WTC11 (cell line): ENCODE measurements around the gene FAM161B. TPM values are rescaled to one million over a fixed set of nuclear protein-coding genes. Genes with fewer than 3 reads are reported as not detected.

ENCODE experiments used
- ATAC-seq: fragments of 200-7000 bp; cut with Tn5 transposase; 2 replicates; pipeline ENCODE4 v1.10.0; 2021; ENCODE audit warnings: mild to moderate bottlenecking, moderate library complexity
- CTCF ChIA-PET: fragments of 300-600 bp; sonication (Branson Sonifier 250); formaldehyde crosslinking; loops from one replicate; lab custom pipeline; 2021; ENCODE audit warnings: antibody characterized with exemption; lab: Charles Lee
- POLR2A ChIA-PET: fragments of 350-600 bp; sonication (Branson Sonifier 250); formaldehyde crosslinking; loops from one replicate; lab custom pipeline; 2021; ENCODE audit warnings: antibody characterized with exemption; lab: Charles Lee
- DNase-seq: peaks from one replicate; pipeline ENCODE4 v3.0.0; 2021; ENCODE audit warnings: low spot score
- H3K27ac Mint-ChIP-seq: 2 replicates; pipeline ENCODE4 v1.8.0; 2021; ENCODE audit warnings: mixed read lengths
- H3K27me3 Mint-ChIP-seq: 2 replicates; pipeline ENCODE4 v1.8.0; 2021; ENCODE audit warnings: low read depth, mild to moderate bottlenecking, moderate library complexity, mixed read lengths
- H3K36me3 Mint-ChIP-seq: 2 replicates; pipeline ENCODE4 v1.8.0; 2021; ENCODE audit warnings: mixed read lengths
- H3K4me1 Mint-ChIP-seq: 2 replicates; pipeline ENCODE4 v1.8.0; 2022; ENCODE audit warnings: mixed read lengths
- H3K4me3 Mint-ChIP-seq: 2 replicates; pipeline ENCODE4 v1.8.0; 2021; ENCODE audit warnings: mild to moderate bottlenecking, moderate library complexity, mixed read lengths
- H3K9me3 Mint-ChIP-seq: 2 replicates; pipeline ENCODE4 v1.8.0; 2021; ENCODE audit warnings: mixed read lengths
- ATF2 ChIP-seq: sonication (generic); formaldehyde crosslinking; IDR thresholded peaks from 2 replicates; pipeline ENCODE4 v1.8.1; 2022; ENCODE audit warnings: low read depth, missing genetic modification reagents, borderline replicate concordance
- ATF3 ChIP-seq: sonication (generic); formaldehyde crosslinking; conservative IDR thresholded peaks from 2 replicates; pipeline ENCODE4 v1.8.1; 2022; ENCODE audit warnings: mild to moderate bottlenecking, missing genetic modification reagents
- CREB1 ChIP-seq: sonication (generic); formaldehyde crosslinking; IDR thresholded peaks from 2 replicates; pipeline ENCODE4 v1.8.0; 2023; ENCODE audit warnings: mild to moderate bottlenecking, missing genetic modification reagents
- E2F1 ChIP-seq: sonication (generic); formaldehyde crosslinking; IDR thresholded peaks from 2 replicates; pipeline ENCODE4 v1.8.0; 2022; ENCODE audit warnings: mild to moderate bottlenecking, missing genetic modification reagents
- E2F5 ChIP-seq: sonication (generic); formaldehyde crosslinking; IDR thresholded peaks from 2 replicates; pipeline ENCODE4 v1.8.1; 2022; ENCODE audit warnings: mild to moderate bottlenecking, moderate library complexity, missing genetic modification reagents
- ELF4 ChIP-seq: sonication (generic); formaldehyde crosslinking; IDR thresholded peaks from 2 replicates; pipeline ENCODE4 v1.8.1; 2022; ENCODE audit warnings: low read depth, mild to moderate bottlenecking, moderate library complexity, missing genetic modification reagents
- FOXJ3 ChIP-seq: sonication (generic); formaldehyde crosslinking; IDR thresholded peaks from 2 replicates; pipeline ENCODE4 v1.9.0; 2021; ENCODE audit warnings: missing genetic modification reagents, mild to moderate bottlenecking, borderline replicate concordance
- GRHL2 ChIP-seq: fragments of 250-450 bp; sonication (Bioruptor Pico); IDR thresholded peaks from 2 replicates; pipeline ENCODE4 v1.8.0; 2022; ENCODE audit warnings: mild to moderate bottlenecking, moderate library complexity; ENCODE audit not compliant: insufficient replicate concordance, severe bottlenecking
- JUN ChIP-seq: sonication (generic); formaldehyde crosslinking; IDR thresholded peaks from 2 replicates; pipeline ENCODE4 v1.8.0; 2023; ENCODE audit warnings: mild to moderate bottlenecking, missing genetic modification reagents
- MAX ChIP-seq: sonication (generic); formaldehyde crosslinking; IDR thresholded peaks from 2 replicates; pipeline ENCODE4 v1.8.0; 2022; ENCODE audit warnings: mild to moderate bottlenecking, missing genetic modification reagents
- MYBL2 ChIP-seq: sonication (generic); formaldehyde crosslinking; IDR thresholded peaks from 2 replicates; pipeline ENCODE4 v1.8.1; 2023; ENCODE audit warnings: mild to moderate bottlenecking, moderate library complexity, missing genetic modification reagents
- NR3C1 ChIP-seq: sonication (generic); formaldehyde crosslinking; conservative IDR thresholded peaks from 2 replicates; pipeline ENCODE4 v1.8.1; 2023; ENCODE audit warnings: low read depth, mild to moderate bottlenecking, missing genetic modification reagents
- SMAD3 ChIP-seq: sonication (generic); formaldehyde crosslinking; IDR thresholded peaks from 2 replicates; pipeline ENCODE4 v1.8.0; 2022; ENCODE audit warnings: missing genetic modification reagents, mild to moderate bottlenecking, borderline replicate concordance
- TCF7 ChIP-seq: sonication (generic); formaldehyde crosslinking; IDR thresholded peaks from 2 replicates; pipeline ENCODE4 v1.8.0; 2022; ENCODE audit warnings: mild to moderate bottlenecking, low read depth, missing genetic modification reagents, moderate library complexity
- TEAD1 ChIP-seq: sonication (generic); formaldehyde crosslinking; IDR thresholded peaks from 2 replicates; pipeline ENCODE4 v1.8.0; 2022; ENCODE audit warnings: mild to moderate bottlenecking, missing genetic modification reagents
- USF2 ChIP-seq: sonication (generic); formaldehyde crosslinking; IDR thresholded peaks from 2 replicates; pipeline ENCODE4 v1.8.1; 2023; ENCODE audit warnings: mild to moderate bottlenecking, missing genetic modification reagents, moderate library complexity
- ZBTB43 ChIP-seq: sonication (generic); formaldehyde crosslinking; IDR thresholded peaks from 2 replicates; pipeline ENCODE4 v1.8.1; 2023; ENCODE audit warnings: mild to moderate bottlenecking, missing genetic modification reagents
- ZNF219 ChIP-seq: sonication (generic); formaldehyde crosslinking; IDR thresholded peaks from 2 replicates; pipeline ENCODE4 v1.8.0; 2023; ENCODE audit warnings: missing genetic modification reagents, mild to moderate bottlenecking, borderline replicate concordance
- ZNF281 ChIP-seq: sonication (generic); formaldehyde crosslinking; IDR thresholded peaks from 2 replicates; pipeline ENCODE4 v1.8.0; 2023; ENCODE audit warnings: mild to moderate bottlenecking, missing genetic modification reagents
- ZNF423 ChIP-seq: fragments of 250-450 bp; sonication (Bioruptor Pico); IDR thresholded peaks from 2 replicates; pipeline ENCODE4 v2.1.2; 2022; ENCODE audit warnings: mild to moderate bottlenecking, moderate library complexity
- total RNA-seq: library from RNA; stranded (reverse); gene quantifications from 3 replicates; pipeline ENCODE4 v1.2.3, GENCODE V29; 2021
- TF ChIP-seq, protein P1 (sequence below): sonication (generic); formaldehyde crosslinking; IDR thresholded peaks from 2 replicates; pipeline ENCODE4 v1.8.1; 2022; ENCODE audit warnings: low read depth, mild to moderate bottlenecking, moderate library complexity, missing genetic modification reagents, borderline replicate concordance
- TF ChIP-seq, protein P2 (sequence below): fragments of 250-450 bp; sonication (Bioruptor Pico); IDR thresholded peaks from 2 replicates; pipeline ENCODE4 v2.1.2; 2022; ENCODE audit warnings: mild to moderate bottlenecking, moderate library complexity

The FAM161B gene
- total RNA-seq, 1 experiment from 2014 or later, result 0.26 TPM

- no peak for TF ChIP-seq ELF4 (CRISPR knock-in tag)
Measured at GRCh38 chr14:73968885-73969284, 19.0 kb upstream of the FAM161B start (continued).

- TF ChIP-seq FOXJ3 (CRISPR knock-in tag), result no peak
- no peak for TF ChIP-seq ZNF219 (CRISPR knock-in tag)
- no peak for TF ChIP-seq ATF3 (CRISPR knock-in tag)
- no peak for TF ChIP-seq USF2 (CRISPR knock-in tag)
- TF ChIP-seq ZBTB43 (CRISPR knock-in tag), result no peak
- TF ChIP-seq MAX (CRISPR knock-in tag), result no peak
- TF ChIP-seq JUN (CRISPR knock-in tag), result no peak
- no peak for TF ChIP-seq MYBL2 (CRISPR knock-in tag)
- no peak for TF ChIP-seq SMAD3 (CRISPR knock-in tag)
- TF ChIP-seq, protein P1, sequence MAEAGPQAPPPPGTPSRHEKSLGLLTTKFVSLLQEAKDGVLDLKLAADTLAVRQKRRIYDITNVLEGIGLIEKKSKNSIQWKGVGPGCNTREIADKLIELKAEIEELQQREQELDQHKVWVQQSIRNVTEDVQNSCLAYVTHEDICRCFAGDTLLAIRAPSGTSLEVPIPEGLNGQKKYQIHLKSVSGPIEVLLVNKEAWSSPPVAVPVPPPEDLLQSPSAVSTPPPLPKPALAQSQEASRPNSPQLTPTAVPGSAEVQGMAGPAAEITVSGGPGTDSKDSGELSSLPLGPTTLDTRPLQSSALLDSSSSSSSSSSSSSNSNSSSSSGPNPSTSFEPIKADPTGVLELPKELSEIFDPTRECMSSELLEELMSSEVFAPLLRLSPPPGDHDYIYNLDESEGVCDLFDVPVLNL (CRISPR knock-in tag), result no peak
- no peak for TF ChIP-seq E2F5
- TF ChIP-seq GRHL2 (CRISPR knock-in tag), result no peak
- TF ChIP-seq, protein P2, sequence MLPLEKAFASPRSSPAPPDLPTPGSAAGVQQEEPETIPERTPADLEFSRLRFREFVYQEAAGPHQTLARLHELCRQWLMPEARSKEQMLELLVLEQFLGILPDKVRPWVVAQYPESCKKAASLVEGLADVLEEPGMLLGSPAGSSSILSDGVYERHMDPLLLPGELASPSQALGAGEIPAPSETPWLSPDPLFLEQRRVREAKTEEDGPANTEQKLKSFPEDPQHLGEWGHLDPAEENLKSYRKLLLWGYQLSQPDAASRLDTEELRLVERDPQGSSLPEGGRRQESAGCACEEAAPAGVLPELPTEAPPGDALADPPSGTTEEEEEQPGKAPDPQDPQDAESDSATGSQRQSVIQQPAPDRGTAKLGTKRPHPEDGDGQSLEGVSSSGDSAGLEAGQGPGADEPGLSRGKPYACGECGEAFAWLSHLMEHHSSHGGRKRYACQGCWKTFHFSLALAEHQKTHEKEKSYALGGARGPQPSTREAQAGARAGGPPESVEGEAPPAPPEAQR, result no peak
- ChIA-PET CTCF (no interaction called here), POLR2A (no interaction called here)
- Mint-ChIP-seq H3K27me3 (no peaks in the 10 kb centered on the region), H3K36me3 (peaks cover 21% of the 10 kb centered on the region), H3K4me3 (no peak overlapping the region), H3K27ac (no peak overlapping the region), H3K9me3 (no peaks in the 10 kb centered on the region), H3K4me1 (no peaks in the 10 kb centered on the region)
- no peak for ATAC-seq
- DNase-seq, result no peak
Measured at GRCh38 chr14:73965216-73965615, 15.3 kb upstream of the FAM161B start.

- no peak for ATAC-seq
- no peak overlapping the region for H3K4me3 Mint-ChIP-seq
- no peak overlapping the region for H3K27ac Mint-ChIP-seq
- H3K27me3 Mint-ChIP-seq, result no peaks in the 10 kb centered on the region
- no peak for DNase-seq
- peaks cover 22% of the 10 kb centered on the region for H3K36me3 Mint-ChIP-seq
- no peaks in the 10 kb centered on the region for H3K4me1 Mint-ChIP-seq
- no peaks in the 10 kb centered on the region for H3K9me3 Mint-ChIP-seq
- ChIA-PET CTCF (no interaction called here), POLR2A (interaction anchor here (0.6 kb wide), 1 partner anchor 38 kb away, joined by 5 read pairs; no protein-coding TSS in a partner anchor)
- TF ChIP-seq TEAD1 (CRISPR knock-in tag) (no peak), TCF7 (no peak), ZNF281 (no peak), E2F1 (CRISPR knock-in tag) (no peak), ZNF423 (CRISPR knock-in tag) (no peak), NR3C1 (CRISPR knock-in tag) (no peak), CREB1 (no peak), ATF2 (CRISPR knock-in tag) (no peak)
Measured at GRCh38 chr14:73961192-73961591, 11.3 kb upstream of the FAM161B start.
